Measurements from ENCODE around the gene SAC3D1. TPM values are rescaled to one million over a fixed set of nuclear protein-coding genes. Genes with fewer than 3 reads are reported as not detected.
"Not testable (repeated sequence)": the region's sequence is repeated elsewhere in the genome, so short reads cannot be mapped to it uniquely, and the experiment has no call there.

The SAC3D1 gene
- total RNA-seq, 2 donors from 2014 or later, result 5.4 to 6.8 TPM

DNA sequence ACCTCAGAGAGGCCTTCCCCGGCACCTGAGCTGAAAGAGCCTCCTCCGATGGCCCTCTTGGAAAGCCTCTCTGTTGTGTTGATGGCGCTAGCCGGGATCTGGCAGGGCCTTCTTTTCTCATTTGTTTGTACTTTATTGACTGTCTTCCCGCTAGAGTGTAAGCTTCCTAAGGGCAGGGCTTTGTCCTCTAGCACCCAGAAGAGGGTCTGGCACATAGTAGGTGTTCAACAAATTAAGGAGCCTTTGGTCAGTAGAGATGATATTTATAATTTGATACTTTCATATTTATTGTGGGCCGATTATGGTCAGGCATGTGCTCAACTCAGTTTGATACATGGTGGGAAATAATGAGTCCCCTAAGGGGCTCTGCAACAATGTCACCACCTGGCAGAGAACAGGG is 23.1 kb upstream of the SAC3D1 start:
- TF ChIP-seq, protein P1, sequence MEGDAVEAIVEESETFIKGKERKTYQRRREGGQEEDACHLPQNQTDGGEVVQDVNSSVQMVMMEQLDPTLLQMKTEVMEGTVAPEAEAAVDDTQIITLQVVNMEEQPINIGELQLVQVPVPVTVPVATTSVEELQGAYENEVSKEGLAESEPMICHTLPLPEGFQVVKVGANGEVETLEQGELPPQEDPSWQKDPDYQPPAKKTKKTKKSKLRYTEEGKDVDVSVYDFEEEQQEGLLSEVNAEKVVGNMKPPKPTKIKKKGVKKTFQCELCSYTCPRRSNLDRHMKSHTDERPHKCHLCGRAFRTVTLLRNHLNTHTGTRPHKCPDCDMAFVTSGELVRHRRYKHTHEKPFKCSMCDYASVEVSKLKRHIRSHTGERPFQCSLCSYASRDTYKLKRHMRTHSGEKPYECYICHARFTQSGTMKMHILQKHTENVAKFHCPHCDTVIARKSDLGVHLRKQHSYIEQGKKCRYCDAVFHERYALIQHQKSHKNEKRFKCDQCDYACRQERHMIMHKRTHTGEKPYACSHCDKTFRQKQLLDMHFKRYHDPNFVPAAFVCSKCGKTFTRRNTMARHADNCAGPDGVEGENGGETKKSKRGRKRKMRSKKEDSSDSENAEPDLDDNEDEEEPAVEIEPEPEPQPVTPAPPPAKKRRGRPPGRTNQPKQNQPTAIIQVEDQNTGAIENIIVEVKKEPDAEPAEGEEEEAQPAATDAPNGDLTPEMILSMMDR (IDR thresholded peaks at IDR 0.05), result no peak
- Histone ChIP-seq H3K9me3 (no peaks in the 10 kb centered on the region), H3K27ac (no peak overlapping the region), H3K27me3 (no peaks in the 10 kb centered on the region), H3K36me3 (peaks cover 25% of the 10 kb centered on the region), H3K4me1 (peaks cover 0 to 25% of the 10 kb centered on the region in 2 donors), H3K4me3 (no peak overlapping the region)
- no peak for DNase-seq (ENCODE audit: low spot score)

DNA sequence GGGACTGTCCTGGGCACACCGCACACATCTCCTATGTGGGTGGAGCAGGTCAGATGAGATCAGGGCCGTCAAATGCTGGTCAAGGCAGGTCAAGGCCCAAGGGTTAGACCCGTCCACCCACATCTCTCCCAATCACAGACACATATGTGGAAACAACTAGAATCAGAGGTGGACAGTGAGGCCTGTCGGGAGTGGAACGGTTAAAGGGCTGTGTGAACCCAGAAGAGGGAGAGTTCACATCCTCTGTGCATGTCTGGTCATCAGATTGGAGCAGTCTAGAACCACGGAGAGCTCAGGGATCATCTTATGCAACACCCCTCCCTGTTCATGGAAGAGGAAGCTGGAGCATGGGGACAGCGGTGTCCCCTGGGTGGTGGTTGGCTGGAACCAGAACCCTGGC is 21.2 kb upstream of the SAC3D1 start:
- no peaks in the 10 kb centered on the region for H3K9me3 ChIP-seq
- peaks cover 25% of the 10 kb centered on the region for H3K36me3 ChIP-seq
- TF ChIP-seq, protein P1 (IDR thresholded peaks at IDR 0.05), result no peak
- no peak overlapping the region for H3K27ac ChIP-seq
- no peak for DNase-seq (ENCODE audit: low spot score)
- H3K4me3 ChIP-seq, result no peak overlapping the region
- H3K4me1 ChIP-seq, result peaks cover 0 to 18% of the 10 kb centered on the region in 2 donors
- H3K27me3 ChIP-seq, result no peaks in the 10 kb centered on the region

DNA sequence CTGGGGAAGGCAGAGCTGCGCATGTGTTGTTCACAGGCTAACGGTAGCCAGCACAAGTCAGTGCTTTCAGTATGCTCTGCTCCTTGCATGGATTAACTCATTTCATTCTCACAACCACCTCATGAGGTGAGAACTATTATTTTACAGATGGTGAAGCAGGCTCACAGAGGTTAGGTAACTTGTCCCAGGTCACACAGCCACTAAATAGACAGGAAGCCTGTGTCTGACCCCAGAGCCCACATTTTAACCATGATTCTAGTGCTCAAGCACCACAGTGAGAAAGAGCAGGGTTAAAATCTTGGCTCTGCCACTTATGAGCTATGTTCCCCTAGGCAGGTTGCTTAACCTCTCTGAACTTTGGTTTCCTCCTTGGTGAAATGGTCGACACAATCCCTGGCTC is 20.0 kb upstream of the SAC3D1 start:
- Histone ChIP-seq H3K27ac (no peak overlapping the region), H3K9me3 (no peaks in the 10 kb centered on the region), H3K36me3 (peaks cover 25% of the 10 kb centered on the region), H3K4me3 (no peak overlapping the region), H3K27me3 (no peaks in the 10 kb centered on the region), H3K4me1 (peaks cover 0 to 9% of the 10 kb centered on the region in 2 donors)
- TF ChIP-seq, protein P1 (IDR thresholded peaks at IDR 0.05), result no peak
- DNase-seq (ENCODE audit: low spot score), result no peak

DNA sequence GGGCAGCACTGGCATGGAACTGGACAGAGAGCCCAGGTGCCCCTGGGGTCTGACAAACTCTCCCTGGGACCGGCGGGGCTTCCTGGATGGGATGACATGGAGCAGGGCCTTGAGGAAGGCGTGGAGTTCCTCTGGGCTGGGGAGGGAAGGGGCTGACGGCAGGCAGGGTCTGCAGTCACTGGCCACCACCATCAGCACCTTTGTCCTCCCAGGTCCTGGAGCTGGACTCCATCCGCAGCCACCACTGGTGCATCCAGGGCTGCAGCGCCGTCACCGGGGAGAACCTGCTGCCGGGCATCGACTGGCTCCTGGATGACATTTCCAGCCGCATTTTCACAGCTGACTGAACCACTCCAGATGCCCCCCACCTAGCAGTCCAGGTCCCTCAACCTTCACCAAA is 19.5 kb upstream of the SAC3D1 start:
- H3K4me3 ChIP-seq, result no peak overlapping the region
- H3K36me3 ChIP-seq, result peaks cover 25% of the 10 kb centered on the region
- no peaks in the 10 kb centered on the region for H3K27me3 ChIP-seq
- peaks cover 0 to 4% of the 10 kb centered on the region in 2 donors for H3K4me1 ChIP-seq
- no peak overlapping the region for H3K27ac ChIP-seq
- TF ChIP-seq, protein P1 (IDR thresholded peaks at IDR 0.05), result no peak
- no peak for DNase-seq (ENCODE audit: low spot score)
- H3K9me3 ChIP-seq, result no peaks in the 10 kb centered on the region

DNA sequence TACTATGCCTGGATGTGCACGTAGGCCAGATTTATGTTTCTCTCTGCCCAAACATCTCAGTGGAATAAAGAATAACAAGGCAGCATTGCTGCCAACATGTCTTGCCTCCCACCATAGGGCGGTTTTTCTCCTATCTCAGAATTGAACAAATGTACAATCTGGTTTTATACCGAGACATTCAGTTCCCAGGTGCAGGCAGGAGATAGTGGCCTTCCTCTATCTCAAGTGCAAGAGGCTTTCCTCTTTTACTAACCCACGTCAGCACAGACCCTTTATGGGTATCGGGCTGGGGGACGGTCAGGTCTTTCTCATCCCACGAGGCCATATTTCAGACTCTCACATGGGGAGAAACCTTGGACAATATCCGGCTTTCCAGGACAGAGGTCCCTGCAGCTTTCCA is 17.5 kb upstream of the SAC3D1 start:
- H3K4me3 ChIP-seq, result not testable (repeated sequence)

DNA sequence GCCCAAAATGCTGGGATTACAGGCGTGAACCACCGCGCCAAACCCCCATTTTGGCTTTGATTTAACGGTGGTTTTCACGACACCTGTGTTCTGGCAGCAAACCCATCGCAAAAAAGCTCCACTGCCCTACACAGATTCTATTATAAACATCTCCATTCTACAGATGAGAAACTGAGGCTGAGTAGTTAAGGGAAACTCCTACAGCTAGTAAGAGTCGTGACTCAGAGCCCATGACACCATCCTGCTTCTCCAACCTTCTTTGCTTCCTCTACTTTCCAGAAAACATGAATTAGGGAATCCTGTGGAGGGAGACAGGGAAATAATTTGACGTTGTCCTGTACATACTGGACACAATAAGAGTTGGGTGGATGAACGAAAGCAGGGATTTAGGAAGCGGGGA is 14.2 kb upstream of the SAC3D1 start:
- peak overlapping the region; percentile 85 to 89 for H3K27ac ChIP-seq
- H3K9me3 ChIP-seq, result no peaks in the 10 kb centered on the region
- peaks cover 3% of the 10 kb centered on the region for H3K36me3 ChIP-seq
- TF ChIP-seq, protein P1 (IDR thresholded peaks at IDR 0.05), result no peak
- no peak for DNase-seq (ENCODE audit: low spot score)
- peaks cover 0 to 11% of the 10 kb centered on the region in 2 donors for H3K4me1 ChIP-seq
- H3K27me3 ChIP-seq, result no peaks in the 10 kb centered on the region
- peak overlapping the region; percentile 56 to 70 for H3K4me3 ChIP-seq

More for the DNA sequence above, 17.5 kb upstream of the SAC3D1 start:
- peaks cover 23% of the 10 kb centered on the region for H3K36me3 ChIP-seq
- H3K27me3 ChIP-seq; H3K27ac ChIP-seq; DNase-seq (ENCODE audit: low spot score); H3K4me1 ChIP-seq; H3K9me3 ChIP-seq: not testable (repeated sequence)

Measured in right atrium auricular region (tissue), 2 donors.